Urothelium cell line (cell line): ENCODE results near the gene CHSY1.
"Not testable (repeated sequence)": the region's sequence is repeated elsewhere in the genome, so short reads cannot be mapped to it uniquely, and the experiment has no call there.

Experiments
- DNase-seq: peaks from one replicate; pipeline ENCODE4 v3.0.0; 2011; ENCODE audit warnings: low spot score, mixed read lengths
- FAIRE-seq: peaks from 2 replicates; lab custom pipeline; 2011; peaks lifted over from hg19 to GRCh38; lab: Jason Lieb, UNC

Gene CHSY1, protein sequence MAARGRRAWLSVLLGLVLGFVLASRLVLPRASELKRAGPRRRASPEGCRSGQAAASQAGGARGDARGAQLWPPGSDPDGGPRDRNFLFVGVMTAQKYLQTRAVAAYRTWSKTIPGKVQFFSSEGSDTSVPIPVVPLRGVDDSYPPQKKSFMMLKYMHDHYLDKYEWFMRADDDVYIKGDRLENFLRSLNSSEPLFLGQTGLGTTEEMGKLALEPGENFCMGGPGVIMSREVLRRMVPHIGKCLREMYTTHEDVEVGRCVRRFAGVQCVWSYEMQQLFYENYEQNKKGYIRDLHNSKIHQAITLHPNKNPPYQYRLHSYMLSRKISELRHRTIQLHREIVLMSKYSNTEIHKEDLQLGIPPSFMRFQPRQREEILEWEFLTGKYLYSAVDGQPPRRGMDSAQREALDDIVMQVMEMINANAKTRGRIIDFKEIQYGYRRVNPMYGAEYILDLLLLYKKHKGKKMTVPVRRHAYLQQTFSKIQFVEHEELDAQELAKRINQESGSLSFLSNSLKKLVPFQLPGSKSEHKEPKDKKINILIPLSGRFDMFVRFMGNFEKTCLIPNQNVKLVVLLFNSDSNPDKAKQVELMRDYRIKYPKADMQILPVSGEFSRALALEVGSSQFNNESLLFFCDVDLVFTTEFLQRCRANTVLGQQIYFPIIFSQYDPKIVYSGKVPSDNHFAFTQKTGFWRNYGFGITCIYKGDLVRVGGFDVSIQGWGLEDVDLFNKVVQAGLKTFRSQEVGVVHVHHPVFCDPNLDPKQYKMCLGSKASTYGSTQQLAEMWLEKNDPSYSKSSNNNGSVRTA

GRCh38 chr15:101251830-101252820 is at the start of gene CHSY1:
TSS of gene CHSY1 (minus strand) at chr15:101252048. CDS start at chr15:101251456, 592 bp downstream.
- peak; percentile 88 for DNase-seq

GRCh38 chr15:101296418-101297405 is 44.9 kb upstream of the CHSY1 start:
- DNase-seq (no peak), FAIRE-seq (no peak)

More at GRCh38 chr15:101251830-101252820, at the start of gene CHSY1:
- no peak for FAIRE-seq

GRCh38 chr15:101295607-101296161 is 43.8 kb upstream of the CHSY1 start:
- no peak for DNase-seq
- no peak for FAIRE-seq

DNA sequence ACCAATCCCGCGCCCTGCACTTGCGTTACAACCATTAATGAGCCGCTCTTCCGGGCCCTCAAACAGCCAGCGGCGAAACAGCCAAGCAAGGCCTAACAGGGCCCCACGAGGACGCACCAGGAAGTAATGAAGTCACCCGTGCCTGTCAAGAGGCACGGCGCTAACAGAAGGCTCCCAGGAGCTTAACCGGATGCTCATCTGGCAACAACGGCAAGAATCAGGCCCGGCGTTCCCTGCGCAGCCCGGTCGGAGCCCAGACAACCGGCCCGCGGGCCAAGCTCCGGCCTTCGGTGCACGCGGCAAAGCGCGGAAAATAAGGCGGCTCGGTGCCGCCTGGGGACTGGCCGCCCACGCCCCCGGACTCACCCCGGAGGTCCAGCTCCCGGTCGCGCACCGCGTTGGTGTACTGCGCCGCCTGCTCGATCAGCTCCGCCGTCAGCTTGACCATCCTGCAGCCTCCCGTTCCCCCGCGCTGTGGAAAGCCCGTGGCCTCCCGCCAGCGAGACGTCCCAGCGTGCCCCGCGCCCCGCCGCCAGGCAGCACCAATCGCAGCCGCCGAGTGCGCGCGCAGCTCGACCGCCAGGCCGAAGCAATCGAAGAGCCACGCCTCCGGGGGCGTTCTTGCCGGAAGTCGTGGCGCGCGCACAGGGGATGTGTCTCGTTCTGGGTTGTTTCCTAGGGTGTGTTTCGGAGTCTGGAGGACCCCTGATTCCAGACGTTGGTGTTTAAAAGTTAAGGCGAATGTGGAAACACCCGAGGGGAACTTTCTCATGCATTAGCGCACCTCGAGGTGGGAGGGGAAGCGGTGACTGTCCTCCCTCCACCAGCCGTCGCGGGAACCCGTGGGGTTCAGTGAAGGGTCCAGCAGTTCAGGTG is 43.1 kb upstream of the CHSY1 start, which contains the start of gene SNRPA1:
Gene SNRPA1, minus strand, starts transcription at position 518 of the 876 bp plus-strand sequence. Its CDS starts 70 bp downstream, at position 448.
- peak; percentile 97 for DNase-seq
- FAIRE-seq, result no peak

DNA sequence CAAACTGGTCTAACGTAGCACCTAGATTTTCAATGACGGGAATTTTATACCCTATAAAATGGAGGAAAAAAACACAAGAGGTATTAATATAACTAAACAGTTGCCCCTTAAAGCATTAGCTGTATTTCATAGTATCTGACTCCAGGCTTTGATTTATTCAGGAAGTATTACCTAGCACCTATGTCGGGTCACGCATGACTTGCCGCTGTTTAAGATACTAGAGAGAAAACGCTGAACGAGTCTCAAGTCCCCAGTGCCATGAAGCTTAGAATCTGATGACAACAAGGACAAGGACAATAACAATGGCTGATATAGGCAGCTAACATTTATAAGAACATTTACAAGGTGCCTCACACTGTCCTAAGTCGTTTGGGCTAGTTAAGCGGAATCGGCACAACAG is 41.3 kb upstream of the CHSY1 start:
- no peak for DNase-seq
- no peak for FAIRE-seq

DNA sequence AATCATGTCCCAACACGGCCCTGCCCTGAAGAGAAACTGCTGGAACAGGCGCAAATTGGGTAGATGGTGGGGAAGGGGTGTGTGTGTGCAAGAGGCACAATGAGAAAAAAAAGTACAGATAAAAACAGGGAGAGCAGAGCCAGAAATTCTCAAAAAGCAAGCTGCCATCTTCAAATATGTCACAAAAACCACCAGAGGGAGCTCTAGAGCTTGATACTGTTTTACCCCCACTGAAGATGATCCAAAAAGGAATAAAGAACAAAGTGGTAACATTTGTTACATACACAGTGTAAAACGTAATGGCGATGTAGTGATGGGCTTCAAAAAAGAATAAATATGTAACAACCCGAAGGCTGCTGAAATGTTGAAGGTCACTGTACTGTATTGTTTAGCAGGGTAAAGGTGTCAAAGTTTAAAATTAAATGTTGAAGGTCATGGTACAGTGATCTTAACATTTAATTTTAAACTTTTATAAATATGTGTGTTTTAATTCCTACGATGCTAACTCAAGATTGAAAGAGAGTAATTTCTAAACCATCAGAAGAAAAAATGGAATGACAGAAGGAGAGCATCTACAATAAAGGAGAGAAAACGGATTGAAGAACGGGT is 37.2 kb upstream of the CHSY1 start:
- DNase-seq, result peak; percentile 49

GRCh38 chr15:101287342-101287741 is 35.5 kb upstream of the CHSY1 start:
- DNase-seq, FAIRE-seq: not testable (repeated sequence)

More for the DNA sequence above, 37.2 kb upstream of the CHSY1 start:
- FAIRE-seq, result no peak

- no peak for FAIRE-seq
- DNase-seq, result no peak
These were observed 34.7 kb upstream of the CHSY1 start for GRCh38 chr15:101286471-101287114.

DNA sequence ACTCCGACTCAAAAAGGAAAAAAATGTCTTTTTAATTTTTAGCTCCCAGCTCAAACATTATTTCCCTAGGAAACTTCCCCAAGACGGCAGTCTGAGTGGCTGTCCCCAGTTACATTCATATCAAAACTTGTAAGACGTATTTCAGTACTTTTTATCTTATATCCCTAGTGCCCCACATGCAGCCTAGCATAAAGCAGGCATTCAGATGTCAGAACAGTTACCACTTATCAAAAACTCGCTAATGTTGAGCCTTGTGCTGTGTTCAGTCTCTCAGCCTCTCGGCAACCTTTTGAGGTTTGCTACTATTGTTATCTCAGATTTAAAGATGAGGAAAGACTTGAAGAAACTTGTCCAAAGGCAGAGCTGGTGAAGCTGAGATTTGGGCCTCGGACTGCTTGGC is 32.1 kb upstream of the CHSY1 start:
- FAIRE-seq (no peak), DNase-seq (no peak)

- FAIRE-seq (no peak), DNase-seq (no peak)
These were observed 28.2 kb upstream of the CHSY1 start for GRCh38 chr15:101280007-101280406.

DNA sequence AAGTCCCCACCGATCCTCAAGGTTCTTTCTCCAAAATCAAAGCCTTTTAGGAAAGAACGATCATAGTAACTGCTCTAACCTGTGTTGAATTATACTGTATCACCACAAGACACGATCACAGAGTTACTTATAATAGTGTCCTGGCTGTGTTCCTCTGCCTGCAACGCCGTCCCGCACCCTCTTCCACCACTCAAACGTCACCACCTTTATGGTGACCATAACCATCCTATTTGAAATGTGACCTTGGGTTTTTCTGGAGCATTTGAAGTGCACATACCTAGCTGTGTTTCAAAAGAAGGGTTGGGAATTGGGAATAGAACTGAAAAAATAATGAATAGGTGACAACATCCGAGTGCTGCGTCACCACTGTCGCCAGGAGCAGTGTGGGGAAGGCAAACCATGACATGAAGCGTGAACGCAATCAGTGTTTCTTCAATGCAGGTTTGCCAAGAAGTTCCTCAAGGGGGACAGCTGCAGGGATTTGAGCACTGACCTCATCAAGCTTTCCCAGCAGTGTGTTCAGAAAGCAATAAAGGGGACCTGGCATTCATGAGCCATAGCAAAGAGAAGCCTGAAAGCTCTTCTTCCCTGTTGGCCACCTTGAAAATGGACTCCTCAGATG is 26.2 kb upstream of the CHSY1 start:
- DNase-seq (no peak), FAIRE-seq (no peak)

GRCh38 chr15:101277038-101277822 is 25.4 kb upstream of the CHSY1 start, which contains the start of gene SELENOS:
TSS of gene SELENOS (minus strand) at chr15:101277485. CDS start at chr15:101277417, 68 bp downstream.
- FAIRE-seq, result peak; percentile 78

DNA sequence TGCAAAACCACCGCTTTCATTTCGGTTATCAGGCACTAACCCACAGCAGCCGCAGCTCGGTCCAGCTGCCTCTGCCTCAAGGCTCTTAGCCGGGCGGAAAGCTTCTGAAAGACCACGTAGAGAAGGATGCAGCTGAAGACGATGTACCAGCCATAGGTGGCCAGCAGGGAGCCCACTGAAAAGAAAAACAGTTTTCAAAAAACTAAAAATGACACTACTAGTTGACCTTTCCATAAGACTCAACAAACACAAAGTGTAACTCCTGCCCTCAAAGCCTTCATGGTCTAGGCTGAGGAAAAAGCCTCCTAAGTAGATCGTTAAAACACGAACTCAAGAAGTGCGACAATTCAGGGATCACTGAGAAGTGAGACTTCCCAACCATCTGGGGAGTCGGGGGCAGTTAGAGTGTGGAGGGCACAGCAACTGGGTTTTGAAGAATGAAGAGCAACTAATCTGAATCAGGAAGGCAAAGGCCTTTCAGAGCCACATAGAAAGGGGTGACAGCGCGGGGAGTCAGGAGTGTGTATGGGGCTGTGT is 24.7 kb upstream of the CHSY1 start:
- FAIRE-seq, result no peak

More at GRCh38 chr15:101277038-101277822, 25.4 kb upstream of the CHSY1 start, which contains the start of gene SELENOS:
- DNase-seq, result peak; percentile 96

DNA sequence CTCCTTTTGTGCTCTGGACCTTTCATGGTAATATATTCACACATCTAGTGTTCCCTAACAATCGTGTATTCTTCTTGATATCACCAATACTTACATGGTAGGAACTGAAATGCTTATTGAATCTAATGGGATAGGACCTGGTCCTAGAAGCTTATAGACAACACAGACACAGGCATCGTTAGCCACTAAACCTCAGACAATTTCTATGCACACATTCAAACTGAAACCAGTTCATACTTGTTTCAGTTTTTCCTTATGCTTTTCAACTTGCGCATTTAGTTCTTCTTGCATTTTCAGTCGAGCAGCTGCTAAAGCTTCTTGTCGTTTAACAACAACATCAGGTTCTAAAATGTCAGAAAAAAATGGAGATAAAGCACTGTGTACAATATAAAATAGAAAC is 23.2 kb upstream of the CHSY1 start:
- DNase-seq (no peak), FAIRE-seq (no peak)

More for the DNA sequence above, 24.7 kb upstream of the CHSY1 start:
- peak; percentile 32 for DNase-seq

- DNase-seq, result no peak
- no peak for FAIRE-seq
These were observed 21.7 kb upstream of the CHSY1 start for GRCh38 chr15:101273534-101273933.
